Measurements from ENCODE around the gene PSD4.

Gene PSD4

GRCh38 chr2:113216891-113217454 lies 43.2 kb downstream of the PSD4 start:
- no peak overlapping the region for H3K9ac ChIP-seq (ENCODE audit: low read length)
- no peak overlapping the region for H3K4me3 ChIP-seq (ENCODE audit: low read length)
- no peaks in the 10 kb centered on the region for H3K27me3 ChIP-seq (ENCODE audit: control insufficient read depth, insufficient read depth, low read length)
- H3K36me3 ChIP-seq (ENCODE audit: control insufficient read depth, low read depth, low read length): no peaks in the 10 kb centered on the region
- no peak overlapping the region for H3K27ac ChIP-seq (ENCODE audit: low read length)
- H3K4me1 ChIP-seq (ENCODE audit: control insufficient read depth, low read depth, low read length): peaks cover 18% of the 10 kb centered on the region
- no peaks in the 10 kb centered on the region for H3K9me3 ChIP-seq (ENCODE audit: control insufficient read depth, low read depth, low read length)

- H3K27me3 ChIP-seq (ENCODE audit: control insufficient read depth, insufficient read depth, low read length): no peaks in the 10 kb centered on the region
Measured at GRCh38 chr2:113217455-113218282, 43.9 kb downstream of the PSD4 start.

GRCh38 chr2:113218283-113219091 lies 44.7 kb downstream of the PSD4 start:
- H3K27ac ChIP-seq (ENCODE audit: low read length): no peak overlapping the region
- H3K9ac ChIP-seq (ENCODE audit: low read length): no peak overlapping the region
- peaks cover 15% of the 10 kb centered on the region for H3K4me1 ChIP-seq (ENCODE audit: control insufficient read depth, low read depth, low read length)
- no peak overlapping the region for H3K4me3 ChIP-seq (ENCODE audit: low read length)
- no peaks in the 10 kb centered on the region for H3K27me3 ChIP-seq (ENCODE audit: control insufficient read depth, insufficient read depth, low read length)
- H3K36me3 ChIP-seq (ENCODE audit: control insufficient read depth, low read depth, low read length): no peaks in the 10 kb centered on the region
- H3K9me3 ChIP-seq (ENCODE audit: control insufficient read depth, low read depth, low read length): no peaks in the 10 kb centered on the region

More at GRCh38 chr2:113217455-113218282, 43.9 kb downstream of the PSD4 start:
- Histone ChIP-seq H3K9me3 (ENCODE audit: control insufficient read depth, low read depth, low read length) (no peaks in the 10 kb centered on the region), H3K9ac (ENCODE audit: low read length) (no peak overlapping the region), H3K27ac (ENCODE audit: low read length) (no peak overlapping the region), H3K4me1 (ENCODE audit: control insufficient read depth, low read depth, low read length) (peaks cover 15% of the 10 kb centered on the region), H3K4me3 (ENCODE audit: low read length) (no peak overlapping the region), H3K36me3 (ENCODE audit: control insufficient read depth, low read depth, low read length) (no peaks in the 10 kb centered on the region)

GRCh38 chr2:113219092-113219441 lies 45.3 kb downstream of the PSD4 start:
- Histone ChIP-seq H3K9me3 (ENCODE audit: control insufficient read depth, low read depth, low read length) (no peaks in the 10 kb centered on the region), H3K4me3 (ENCODE audit: low read length) (no peak overlapping the region), H3K36me3 (ENCODE audit: control insufficient read depth, low read depth, low read length) (no peaks in the 10 kb centered on the region), H3K27ac (ENCODE audit: low read length) (no peak overlapping the region), H3K4me1 (ENCODE audit: control insufficient read depth, low read depth, low read length) (peaks cover 10% of the 10 kb centered on the region), H3K9ac (ENCODE audit: low read length) (no peak overlapping the region), H3K27me3 (ENCODE audit: control insufficient read depth, insufficient read depth, low read length) (no peaks in the 10 kb centered on the region)

- H3K4me1 ChIP-seq (ENCODE audit: control insufficient read depth, low read depth, low read length): peaks cover 10% of the 10 kb centered on the region
- no peak overlapping the region for H3K4me3 ChIP-seq (ENCODE audit: low read length)
- H3K9ac ChIP-seq (ENCODE audit: low read length): no peak overlapping the region
- H3K27ac ChIP-seq (ENCODE audit: low read length): no peak overlapping the region
- no peaks in the 10 kb centered on the region for H3K27me3 ChIP-seq (ENCODE audit: control insufficient read depth, insufficient read depth, low read length)
- H3K9me3 ChIP-seq (ENCODE audit: control insufficient read depth, low read depth, low read length): no peaks in the 10 kb centered on the region
- no peaks in the 10 kb centered on the region for H3K36me3 ChIP-seq (ENCODE audit: control insufficient read depth, low read depth, low read length)
Measured at GRCh38 chr2:113219525-113219888, 45.7 kb downstream of the PSD4 start.

- Histone ChIP-seq H3K36me3 (ENCODE audit: control insufficient read depth, low read depth, low read length) (no peaks in the 10 kb centered on the region), H3K9me3 (ENCODE audit: control insufficient read depth, low read depth, low read length) (no peaks in the 10 kb centered on the region), H3K9ac (ENCODE audit: low read length) (no peak overlapping the region), H3K4me1 (ENCODE audit: control insufficient read depth, low read depth, low read length) (peaks cover 12% of the 10 kb centered on the region), H3K27ac (ENCODE audit: low read length) (no peak overlapping the region), H3K4me3 (ENCODE audit: low read length) (no peak overlapping the region), H3K27me3 (ENCODE audit: control insufficient read depth, insufficient read depth, low read length) (no peaks in the 10 kb centered on the region)
Measured at GRCh38 chr2:113219889-113220641, 46.3 kb downstream of the PSD4 start.

GRCh38 chr2:113220970-113221708 lies 47.4 kb downstream of the PSD4 start:
- no peaks in the 10 kb centered on the region for H3K27me3 ChIP-seq (ENCODE audit: control insufficient read depth, insufficient read depth, low read length)
- H3K9me3 ChIP-seq (ENCODE audit: control insufficient read depth, low read depth, low read length): no peaks in the 10 kb centered on the region
- H3K36me3 ChIP-seq (ENCODE audit: control insufficient read depth, low read depth, low read length): no peaks in the 10 kb centered on the region
- H3K9ac ChIP-seq (ENCODE audit: low read length): no peak overlapping the region
- no peak overlapping the region for H3K27ac ChIP-seq (ENCODE audit: low read length)
- H3K4me1 ChIP-seq (ENCODE audit: control insufficient read depth, low read depth, low read length): peaks cover 20% of the 10 kb centered on the region
- no peak overlapping the region for H3K4me3 ChIP-seq (ENCODE audit: low read length)

GRCh38 chr2:113221846-113222245 lies 48.1 kb downstream of the PSD4 start:
- Histone ChIP-seq H3K4me3 (ENCODE audit: low read length) (no peak overlapping the region), H3K27me3 (ENCODE audit: control insufficient read depth, insufficient read depth, low read length) (no peaks in the 10 kb centered on the region), H3K4me1 (ENCODE audit: control insufficient read depth, low read depth, low read length) (peaks cover 21% of the 10 kb centered on the region), H3K9me3 (ENCODE audit: control insufficient read depth, low read depth, low read length) (no peaks in the 10 kb centered on the region), H3K9ac (ENCODE audit: low read length) (no peak overlapping the region), H3K36me3 (ENCODE audit: control insufficient read depth, low read depth, low read length) (no peaks in the 10 kb centered on the region), H3K27ac (ENCODE audit: low read length) (no peak overlapping the region)

GRCh38 chr2:113223813-113224212 lies 50.0 kb downstream of the PSD4 start:
- Histone ChIP-seq H3K27ac (ENCODE audit: low read length) (no peak overlapping the region), H3K9ac (ENCODE audit: low read length) (no peak overlapping the region), H3K9me3 (ENCODE audit: control insufficient read depth, low read depth, low read length) (no peaks in the 10 kb centered on the region), H3K4me1 (ENCODE audit: control insufficient read depth, low read depth, low read length) (peaks cover 11% of the 10 kb centered on the region), H3K36me3 (ENCODE audit: control insufficient read depth, low read depth, low read length) (no peaks in the 10 kb centered on the region), H3K27me3 (ENCODE audit: control insufficient read depth, insufficient read depth, low read length) (no peaks in the 10 kb centered on the region), H3K4me3 (ENCODE audit: low read length) (no peak overlapping the region)

GRCh38 chr2:113224647-113225236 lies 51.0 kb downstream of the PSD4 start:
- H3K4me3 ChIP-seq (ENCODE audit: low read length): no peak overlapping the region
- no peaks in the 10 kb centered on the region for H3K36me3 ChIP-seq (ENCODE audit: control insufficient read depth, low read depth, low read length)
- no peak overlapping the region for H3K9ac ChIP-seq (ENCODE audit: low read length)
- peaks cover 11% of the 10 kb centered on the region for H3K4me1 ChIP-seq (ENCODE audit: control insufficient read depth, low read depth, low read length)
- no peaks in the 10 kb centered on the region for H3K9me3 ChIP-seq (ENCODE audit: control insufficient read depth, low read depth, low read length)
- H3K27me3 ChIP-seq (ENCODE audit: control insufficient read depth, insufficient read depth, low read length): no peaks in the 10 kb centered on the region
- H3K27ac ChIP-seq (ENCODE audit: low read length): no peak overlapping the region
